Naive thymus-derived CD8-positive, alpha-beta T cell (primary cell): Measurements from ENCODE around the gene AUTS2. TPM values are rescaled to one million over a fixed set of nuclear protein-coding genes. Genes with fewer than 3 reads are reported as not detected.

Experiments used
- ATAC-seq, 2 donors: fragments of 150-1000 bp; cut with Tn5 transposase in 1 of 2; sonication (Bioruptor Pico), chemical (Tn5 transposase) in 1 of 2; 1 replicate in 1 of 2; 2 replicates in 1 of 2; pipeline ENCODE4 v1.10.0; 2021; ENCODE audit warnings: mild to moderate bottlenecking in 2 of 2, moderate library complexity in 2 of 2
- POLR2A ChIA-PET: fragments of 350-600 bp; sonication (Branson Sonifier 250); formaldehyde crosslinking; loops from one replicate; lab custom pipeline; 2021; ENCODE audit warnings: antibody characterized with exemption; lab: Charles Lee
- DNase-seq, 10 donors: peaks; one replicate each; pipeline versions ENCODE4 v3.0.0 to v3.0.0-alpha.2; 2020 to 2022
- H3K27ac Mint-ChIP-seq, 10 donors: one replicate each; pipeline ENCODE4 v1.8.0; 2020 to 2022; ENCODE audit warnings: mild to moderate bottlenecking in 10 of 10, mixed read lengths in 10 of 10, moderate library complexity in 4 of 10, inconsistent platforms in 1 of 10
- H3K27me3 Mint-ChIP-seq, 5 donors: one replicate each; pipeline ENCODE4 v1.8.0; 2021 to 2022; ENCODE audit warnings: mixed read lengths in 5 of 5
- H3K36me3 Mint-ChIP-seq, 3 donors: one replicate each; pipeline ENCODE4 v1.8.0; 2020 to 2022; ENCODE audit warnings: mixed read lengths in 3 of 3, mild to moderate bottlenecking in 2 of 3, inconsistent platforms in 1 of 3
- H3K4me1 Mint-ChIP-seq, 4 donors: one replicate each; pipeline ENCODE4 v1.8.0; 2021 to 2022; ENCODE audit warnings: mixed read lengths in 4 of 4
- H3K4me3 Mint-ChIP-seq, 10 donors: one replicate each; pipeline ENCODE4 v1.8.0; 2020 to 2022; ENCODE audit warnings: mild to moderate bottlenecking in 10 of 10, mixed read lengths in 10 of 10, moderate library complexity in 6 of 10, inconsistent platforms in 1 of 10
- H3K9me3 Mint-ChIP-seq, 9 donors: one replicate each; pipeline ENCODE4 v1.8.0; 2020 to 2022; ENCODE audit warnings: mixed read lengths in 9 of 9, mild to moderate bottlenecking in 3 of 9, inconsistent platforms in 1 of 9, moderate library complexity in 1 of 9
- polyA plus RNA-seq, 3 donors: library from polyadenylated mRNA; unstranded; fragments of 300-500 nt; fragmentation: Illumina TruSeq; gene quantifications; one replicate each; pipeline ENCODE4 v1.2.3, GENCODE V29; 2021
- total RNA-seq, 8 experiments: library from RNA in 2 of 8; stranded (reverse) in 2 of 8; gene quantifications; one replicate each; pipeline ENCODE4 v1.2.3 and lab custom pipeline; 2021 to 2026

The AUTS2 gene
- total and polyA plus RNA-seq, 5 experiments from 2014 or later = 0.36 to 4.6 (median 3.0) TPM

GRCh38 chr7:70377957-70378356 lies 779.7 kb downstream of the AUTS2 start:
- ATAC-seq = no peak
- DNase-seq = no peak
- Mint-ChIP-seq H3K27ac (no peak overlapping the region), H3K27me3 (peaks cover 0 to 5% (median 0%) of the 10 kb centered on the region in 5 donors), H3K36me3 (no peaks in the 10 kb centered on the region), H3K4me3 (no peak overlapping the region), H3K4me1 (no peaks in the 10 kb centered on the region), H3K9me3 (no peaks in the 10 kb centered on the region)
- POLR2A ChIA-PET = no interaction called here

DNA sequence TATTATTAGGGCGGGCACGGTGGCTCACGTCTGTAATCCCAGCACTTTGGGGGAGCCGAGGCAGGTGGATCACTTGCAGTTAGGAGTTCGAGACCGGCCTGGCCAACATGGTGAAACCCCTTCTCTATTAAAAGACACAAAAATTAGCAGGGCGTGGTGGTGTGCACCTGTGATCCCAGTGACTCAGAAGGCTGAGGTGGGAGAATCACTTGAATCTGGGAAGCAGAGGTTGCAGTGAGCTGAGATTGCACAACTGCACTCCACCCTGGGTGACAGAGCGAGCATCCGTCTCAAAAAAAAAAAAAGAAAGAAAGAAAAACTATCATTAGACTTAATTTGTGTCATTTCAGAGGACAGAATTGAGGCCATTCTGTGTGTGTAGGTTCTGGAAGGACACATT lies 780.9 kb downstream of the AUTS2 start:
- POLR2A ChIA-PET = no interaction called here
- ATAC-seq (no peak), DNase-seq (no peak)
- no peaks in the 10 kb centered on the region for H3K36me3 Mint-ChIP-seq
- H3K27me3 Mint-ChIP-seq = peaks cover 0 to 5% (median 0%) of the 10 kb centered on the region in 5 donors
- no peak overlapping the region for H3K27ac Mint-ChIP-seq
- H3K4me1 Mint-ChIP-seq = no peaks in the 10 kb centered on the region
- no peak overlapping the region for H3K4me3 Mint-ChIP-seq
- no peaks in the 10 kb centered on the region for H3K9me3 Mint-ChIP-seq

DNA sequence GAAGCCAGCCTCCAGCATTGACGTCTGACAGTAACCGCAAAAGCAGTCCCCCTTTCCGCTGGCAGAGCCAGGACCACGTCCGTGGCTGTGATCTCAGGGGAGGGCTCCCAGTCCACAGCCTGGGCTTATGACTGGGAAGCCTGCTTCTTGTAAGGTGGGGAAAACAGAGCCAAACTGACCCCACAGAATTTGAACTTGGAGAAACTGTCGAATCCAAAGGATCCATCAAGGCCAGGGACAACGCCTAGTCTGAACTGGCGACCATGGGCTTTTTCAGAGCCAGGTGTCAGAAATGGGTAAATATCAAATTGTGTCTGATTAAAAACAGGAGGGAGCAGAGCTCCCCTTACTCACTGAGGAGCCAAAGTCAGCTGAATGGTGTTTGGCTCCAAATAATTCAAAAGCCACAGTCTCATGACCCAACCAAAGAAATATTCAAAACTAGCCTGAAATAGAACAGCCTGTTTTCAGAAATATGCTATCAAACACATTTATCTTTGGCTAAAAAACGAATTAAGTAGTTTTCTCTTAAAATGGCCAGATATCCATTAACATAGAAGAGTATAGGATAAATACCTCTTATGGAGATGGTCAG lies 782.2 kb downstream of the AUTS2 start:
- Mint-ChIP-seq H3K27me3 (peaks cover 0 to 5% (median 0%) of the 10 kb centered on the region in 5 donors), H3K4me1 (no peaks in the 10 kb centered on the region), H3K9me3 (no peaks in the 10 kb centered on the region), H3K27ac (no peak overlapping the region), H3K36me3 (no peaks in the 10 kb centered on the region), H3K4me3 (no peak overlapping the region)
- ATAC-seq = no peak
- no peak for DNase-seq
- POLR2A ChIA-PET = no interaction called here

GRCh38 chr7:70383066-70383782 lies 784.9 kb downstream of the AUTS2 start:
- H3K27ac Mint-ChIP-seq = no peak overlapping the region
- DNase-seq (no peak), ATAC-seq (no peak)
- H3K4me3 Mint-ChIP-seq = no peak overlapping the region
- H3K4me1 Mint-ChIP-seq = no peaks in the 10 kb centered on the region
- POLR2A ChIA-PET = no interaction called here
- no peaks in the 10 kb centered on the region for H3K9me3 Mint-ChIP-seq
- no peaks in the 10 kb centered on the region for H3K36me3 Mint-ChIP-seq
- H3K27me3 Mint-ChIP-seq = peaks cover 0 to 5% (median 0%) of the 10 kb centered on the region in 5 donors

- H3K36me3 Mint-ChIP-seq = no peaks in the 10 kb centered on the region
These were observed 785.7 kb downstream of the AUTS2 start for GRCh38 chr7:70384024-70384423.

GRCh38 chr7:70384891-70385290 lies 786.6 kb downstream of the AUTS2 start:
- Mint-ChIP-seq H3K27ac (no peak overlapping the region), H3K4me3 (no peak overlapping the region), H3K4me1 (no peaks in the 10 kb centered on the region), H3K27me3 (peaks cover 0 to 5% (median 0%) of the 10 kb centered on the region in 5 donors), H3K9me3 (no peaks in the 10 kb centered on the region), H3K36me3 (no peaks in the 10 kb centered on the region)
- POLR2A ChIA-PET = no interaction called here
- DNase-seq (no peak), ATAC-seq (no peak)

More at GRCh38 chr7:70384024-70384423, 785.7 kb downstream of the AUTS2 start:
- ATAC-seq (no peak), DNase-seq (no peak)
- no peak overlapping the region for H3K27ac Mint-ChIP-seq
- no peaks in the 10 kb centered on the region for H3K4me1 Mint-ChIP-seq
- peaks cover 0 to 5% (median 0%) of the 10 kb centered on the region in 5 donors for H3K27me3 Mint-ChIP-seq
- POLR2A ChIA-PET = no interaction called here
- H3K9me3 Mint-ChIP-seq = no peaks in the 10 kb centered on the region
- no peak overlapping the region for H3K4me3 Mint-ChIP-seq

GRCh38 chr7:70387217-70387616 lies 788.9 kb downstream of the AUTS2 start:
- Mint-ChIP-seq H3K36me3 (no peaks in the 10 kb centered on the region), H3K4me3 (no peak overlapping the region), H3K4me1 (no peaks in the 10 kb centered on the region), H3K27ac (no peak overlapping the region), H3K9me3 (no peaks in the 10 kb centered on the region), H3K27me3 (peaks cover 0 to 5% (median 0%) of the 10 kb centered on the region in 5 donors)
- DNase-seq (no peak), ATAC-seq (no peak)
- POLR2A ChIA-PET = no interaction called here

DNA sequence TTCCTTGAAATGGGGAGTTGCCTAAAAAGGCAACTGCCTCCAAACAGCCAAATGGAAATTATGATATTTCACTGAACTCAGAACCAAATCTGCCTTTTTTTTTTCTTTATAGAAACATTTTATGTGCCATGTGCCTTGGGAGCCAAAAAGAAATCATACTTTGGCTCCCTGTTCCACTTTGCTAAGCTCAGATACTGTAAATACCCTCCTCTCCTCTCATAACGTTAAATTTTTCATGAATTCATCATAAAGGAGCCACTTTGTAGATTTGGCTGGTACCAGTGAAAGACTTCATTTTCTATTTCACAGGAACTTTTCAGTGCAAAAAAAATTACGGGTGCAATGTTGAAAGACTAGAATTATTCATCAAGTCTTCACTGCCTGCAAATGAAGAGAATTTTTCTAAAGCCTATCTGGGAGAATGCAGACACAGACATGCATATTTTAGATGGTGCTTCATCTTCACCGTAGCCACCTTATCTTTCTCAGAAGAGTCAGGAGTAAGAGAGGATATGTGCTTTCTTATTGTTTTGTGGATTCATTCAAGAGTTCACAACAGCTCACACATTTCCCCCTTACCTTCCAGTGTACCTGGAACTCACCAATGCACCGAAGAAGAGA lies 791.4 kb downstream of the AUTS2 start:
- Mint-ChIP-seq H3K27ac (no peak overlapping the region), H3K9me3 (no peaks in the 10 kb centered on the region), H3K27me3 (peaks cover 0 to 3% (median 0%) of the 10 kb centered on the region in 5 donors), H3K4me1 (peaks cover 0 to 1% (median 0%) of the 10 kb centered on the region in 4 donors), H3K4me3 (no peak overlapping the region), H3K36me3 (no peaks in the 10 kb centered on the region)
- DNase-seq (no peak), ATAC-seq (no peak)
- POLR2A ChIA-PET = no interaction called here

GRCh38 chr7:70390251-70390650 lies 792.0 kb downstream of the AUTS2 start:
- peaks cover 0 to 3% (median 0%) of the 10 kb centered on the region in 5 donors for H3K27me3 Mint-ChIP-seq
- no peaks in the 10 kb centered on the region for H3K36me3 Mint-ChIP-seq
- H3K4me1 Mint-ChIP-seq = peaks cover 0 to 1% (median 0%) of the 10 kb centered on the region in 4 donors
- DNase-seq (no peak), ATAC-seq (no peak)
- H3K9me3 Mint-ChIP-seq = no peaks in the 10 kb centered on the region
- H3K27ac Mint-ChIP-seq = no peak overlapping the region
- no peak overlapping the region for H3K4me3 Mint-ChIP-seq
- POLR2A ChIA-PET = no interaction called here

- no peak overlapping the region for H3K27ac Mint-ChIP-seq
- DNase-seq (no peak), ATAC-seq (no peak)
- peaks cover 0 to 1% (median 0%) of the 10 kb centered on the region in 4 donors for H3K4me1 Mint-ChIP-seq
- peaks cover 0 to 3% (median 0%) of the 10 kb centered on the region in 5 donors for H3K27me3 Mint-ChIP-seq
- no peaks in the 10 kb centered on the region for H3K9me3 Mint-ChIP-seq
- no peaks in the 10 kb centered on the region for H3K36me3 Mint-ChIP-seq
- H3K4me3 Mint-ChIP-seq = no peak overlapping the region
- POLR2A ChIA-PET = no interaction called here
These were observed 794.1 kb downstream of the AUTS2 start for GRCh38 chr7:70392256-70392876.

- Mint-ChIP-seq H3K27me3 (peaks cover 0 to 3% (median 0%) of the 10 kb centered on the region in 5 donors), H3K27ac (no peak overlapping the region), H3K36me3 (no peaks in the 10 kb centered on the region), H3K4me1 (peaks cover 0 to 1% (median 0%) of the 10 kb centered on the region in 4 donors), H3K9me3 (no peaks in the 10 kb centered on the region), H3K4me3 (no peak overlapping the region)
- ATAC-seq (no peak), DNase-seq (no peak)
- POLR2A ChIA-PET = no interaction called here
These were observed 794.7 kb downstream of the AUTS2 start for GRCh38 chr7:70392877-70393435.

DNA sequence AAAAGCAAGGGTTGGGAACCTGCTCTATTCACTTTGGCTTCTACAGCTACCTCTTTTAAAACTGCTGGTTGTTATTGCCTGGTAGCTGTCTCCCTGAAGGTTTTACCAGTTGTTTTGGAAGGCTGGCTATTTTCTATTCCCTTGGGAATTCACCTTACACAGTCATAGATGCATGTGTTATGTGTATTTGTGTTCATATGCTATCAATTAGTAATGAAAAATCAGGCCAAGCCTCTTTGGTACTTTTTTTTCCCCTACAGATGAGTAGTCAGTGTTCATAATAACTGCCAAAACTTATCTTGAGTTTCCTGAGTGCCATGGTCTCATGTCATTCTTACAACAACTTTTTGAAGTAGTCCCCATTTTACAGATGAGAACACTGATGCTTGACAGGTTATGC lies 795.7 kb downstream of the AUTS2 start:
- Mint-ChIP-seq H3K27ac (no peak overlapping the region), H3K4me3 (no peak overlapping the region), H3K27me3 (peaks cover 0 to 3% (median 0%) of the 10 kb centered on the region in 5 donors), H3K9me3 (no peaks in the 10 kb centered on the region), H3K36me3 (no peaks in the 10 kb centered on the region), H3K4me1 (peaks cover 0 to 1% (median 0%) of the 10 kb centered on the region in 4 donors)
- ATAC-seq (no peak), DNase-seq (no peak)
- POLR2A ChIA-PET = no interaction called here
